Stimulated activated CD8-positive, alpha-beta memory T cell treated with anti-CD3 and anti-CD28 coated beads, Interleukin-4, amount 100 ng/mL, for 4 hours (primary cell): ENCODE results near the gene SMARCA4.
A peak's percentile ranks its signal among the peaks of the same experiment; 100 is the strongest.
"Not testable (repeated sequence)": the region's sequence is repeated elsewhere in the genome, so short reads cannot be mapped to it uniquely, and the experiment has no call there.

Source experiments
- DNase-seq, 2 donors: peaks; one replicate each; pipeline ENCODE4 v3.0.0-alpha.2; 2020; ENCODE audit warnings: low read depth in 2 of 2, low spot score in 1 of 2

SMARCA4 gene

GRCh38 chr19:10928563-10929401 lies 32.0 kb upstream of the SMARCA4 start, which contains the start of the genes TIMM29 and YIPF2:
Gene TIMM29 (plus strand): TSS chr19:10928811. CDS start chr19:10928823, 12 bp downstream.
Gene YIPF2 (minus strand): TSS chr19:10928639. CDS start chr19:10928410, 229 bp downstream.
- peak; percentile 87 to 88 for DNase-seq

GRCh38 chr19:10929402-10929794 lies 31.4 kb upstream of the SMARCA4 start:
- DNase-seq = no peak

GRCh38 chr19:10935371-10936059 lies 25.3 kb upstream of the SMARCA4 start:
- no peak for DNase-seq

GRCh38 chr19:10936661-10937084 lies 24.2 kb upstream of the SMARCA4 start:
- DNase-seq = no peak

GRCh38 chr19:10941649-10942048 lies 19.2 kb upstream of the SMARCA4 start:
- DNase-seq = not testable (repeated sequence)

DNA sequence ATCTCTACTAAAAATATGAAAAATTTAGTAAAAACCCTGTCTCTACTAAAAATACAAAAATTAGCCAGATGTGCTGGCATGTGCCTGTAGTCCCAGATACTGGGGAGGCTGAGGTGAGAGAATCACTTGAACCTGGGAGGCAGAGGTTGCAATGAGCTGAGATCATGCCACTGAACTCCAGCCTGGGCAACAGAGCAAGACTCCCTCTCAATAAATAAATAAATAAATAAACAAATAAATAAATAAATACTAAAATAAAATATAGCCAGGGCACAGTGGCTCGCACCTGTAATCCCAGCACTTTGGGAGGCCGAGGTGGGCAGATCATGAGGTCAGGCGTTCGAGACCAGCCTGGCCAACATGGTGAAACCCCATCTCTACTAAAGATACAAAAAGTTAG lies 17.4 kb upstream of the SMARCA4 start:
- not testable (repeated sequence) for DNase-seq

GRCh38 chr19:10945264-10945663 lies 15.6 kb upstream of the SMARCA4 start:
- DNase-seq = no peak

- no peak for DNase-seq
These were observed 13.7 kb upstream of the SMARCA4 start for GRCh38 chr19:10946958-10947657.

- no peak for DNase-seq
These were observed 8.0 kb upstream of the SMARCA4 start for GRCh38 chr19:10952809-10953208.

GRCh38 chr19:10959277-10959968 lies 1.4 kb upstream of the SMARCA4 start:
- DNase-seq = not testable (repeated sequence)

DNA sequence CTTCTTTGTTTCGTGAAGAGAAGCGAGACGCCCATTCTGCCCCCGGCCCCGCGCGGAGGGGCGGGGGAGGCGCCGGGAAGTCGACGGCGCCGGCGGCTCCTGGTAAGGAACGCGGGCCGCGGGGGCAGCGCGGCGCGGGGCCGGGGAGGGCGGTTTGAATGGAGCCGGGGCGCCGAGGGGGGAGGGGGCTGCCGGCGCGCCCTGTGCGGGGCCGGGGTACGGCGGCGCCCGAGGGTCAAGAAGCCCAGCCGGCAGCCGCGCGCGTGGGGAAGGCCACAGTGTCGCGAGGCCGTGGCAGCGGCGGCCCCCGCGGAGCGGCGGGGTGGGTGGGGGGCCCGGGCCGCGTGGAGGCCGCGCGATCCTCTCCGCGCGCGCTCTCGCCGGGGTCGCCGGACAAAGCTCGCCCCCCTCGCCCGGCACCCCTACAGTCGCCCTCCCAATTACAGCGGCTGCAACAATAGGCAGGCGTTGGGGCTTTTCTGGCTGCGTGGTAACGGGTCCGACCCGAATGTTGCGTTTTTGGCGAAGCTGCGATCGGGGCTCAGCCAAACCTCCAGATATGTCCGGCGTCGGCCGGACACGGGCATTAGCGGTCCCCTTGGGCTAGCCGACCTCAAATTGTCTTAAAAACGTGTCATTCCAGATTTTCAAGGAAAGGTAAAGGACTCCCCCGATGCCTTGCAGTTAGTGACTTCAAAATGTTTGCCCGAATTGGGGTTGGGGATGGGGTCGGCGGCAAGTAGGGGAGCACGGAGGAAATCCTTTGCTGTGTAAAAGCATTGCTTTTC lies 437 bp downstream of the SMARCA4 start:
- no peak for DNase-seq

DNA sequence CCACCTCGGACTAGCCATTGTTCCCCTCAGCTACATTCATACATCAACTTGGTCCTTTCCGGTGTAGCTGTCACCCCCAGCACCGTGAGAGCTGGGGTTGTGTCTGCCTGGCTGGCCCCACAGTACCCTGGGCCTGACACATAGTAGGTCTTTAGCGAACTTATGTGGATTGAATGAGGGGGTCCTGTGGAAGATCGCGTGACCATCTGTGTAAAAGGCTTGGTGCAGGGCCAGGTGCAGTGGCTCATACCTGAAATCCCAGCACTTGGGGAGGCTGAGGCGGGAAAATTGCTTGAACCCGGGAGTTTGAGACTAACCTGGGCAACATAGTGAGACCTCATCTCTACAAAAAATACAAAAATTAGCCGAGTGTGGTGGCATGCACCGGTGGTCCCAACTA lies 2.0 kb downstream of the SMARCA4 start:
- DNase-seq = no peak

GRCh38 chr19:10963865-10964264 lies 3.0 kb downstream of the SMARCA4 start:
- DNase-seq = no peak

GRCh38 chr19:10964903-10965302 lies 4.1 kb downstream of the SMARCA4 start:
- no peak for DNase-seq

GRCh38 chr19:10965398-10965797 lies 4.6 kb downstream of the SMARCA4 start:
- no peak for DNase-seq

- no peak for DNase-seq
These were observed 6.0 kb downstream of the SMARCA4 start for GRCh38 chr19:10966809-10967208.

GRCh38 chr19:10968527-10969135 lies 7.8 kb downstream of the SMARCA4 start:
- no peak for DNase-seq

DNA sequence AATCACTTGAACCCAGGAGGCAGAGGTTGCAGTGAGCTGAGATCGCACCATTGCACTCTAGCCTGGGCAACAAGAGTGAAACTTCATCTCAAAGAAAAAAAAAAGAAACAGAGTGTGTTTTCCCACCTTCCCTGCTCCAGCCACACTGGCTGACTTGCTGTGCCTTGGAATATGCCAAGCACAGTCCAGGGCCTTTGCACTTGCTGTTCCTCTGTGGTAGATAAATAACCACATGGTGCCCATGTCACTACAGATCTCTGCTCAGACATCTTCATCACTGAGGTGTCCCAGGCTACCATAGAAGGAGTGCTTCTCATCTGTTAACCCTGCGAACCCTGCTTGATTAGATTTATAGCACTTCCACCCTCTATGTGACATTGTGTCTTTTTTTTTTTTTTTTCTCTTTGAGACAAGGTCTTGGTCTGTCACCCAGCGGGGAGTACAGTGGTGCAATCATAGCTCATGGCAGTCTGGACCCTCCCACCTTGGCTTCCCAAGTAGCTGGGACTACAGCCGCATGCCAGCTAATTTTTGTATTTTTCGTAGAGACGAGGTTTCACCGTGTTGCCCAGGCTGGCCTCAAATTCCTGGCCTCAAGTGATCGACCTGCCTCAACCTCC lies 10.4 kb downstream of the SMARCA4 start:
- no peak for DNase-seq

DNA sequence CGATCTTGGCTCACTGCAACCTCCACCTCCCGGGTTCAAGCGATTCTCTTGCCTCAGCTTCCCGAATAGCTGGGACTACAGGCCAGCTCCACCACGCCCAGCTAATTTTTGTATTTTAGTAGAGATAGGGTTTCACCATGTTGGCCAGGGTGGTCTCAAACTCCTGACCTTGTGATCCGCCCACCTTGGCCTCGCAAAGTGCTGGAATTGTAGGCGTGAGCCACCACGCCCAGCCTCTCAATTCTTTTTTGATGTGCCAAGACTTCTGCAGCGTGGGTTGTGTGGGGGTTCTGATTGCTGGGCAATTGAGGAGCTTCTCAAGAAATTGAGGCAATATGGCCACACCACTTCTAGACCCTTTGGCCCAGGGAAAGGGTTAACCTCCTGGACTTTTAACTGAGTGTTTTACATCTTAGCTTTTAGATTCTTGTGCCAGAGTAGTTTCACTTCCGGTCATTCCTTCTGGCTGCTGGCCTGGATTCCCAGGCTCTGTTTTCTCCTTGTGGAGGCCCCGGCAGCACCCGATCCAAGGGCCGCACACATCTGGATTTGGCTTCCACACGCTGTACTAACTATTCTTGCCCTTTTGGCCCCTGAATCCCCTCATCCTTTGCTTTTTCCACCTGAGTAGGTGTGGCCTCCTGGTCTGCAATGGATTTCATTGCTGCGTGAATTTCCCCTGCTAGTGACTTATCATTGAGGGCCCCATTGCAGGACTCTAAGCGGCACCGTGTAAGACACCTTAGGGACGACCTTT lies 14.7 kb downstream of the SMARCA4 start:
- no peak for DNase-seq
